NCI-H1105 (cell line): ENCODE results near the gene GCN1.

Experiments
- DNase-seq: peaks from one replicate; lab custom pipeline; 2025; lab: John Stamatoyannopoulos, UW

GCN1 gene

DNA sequence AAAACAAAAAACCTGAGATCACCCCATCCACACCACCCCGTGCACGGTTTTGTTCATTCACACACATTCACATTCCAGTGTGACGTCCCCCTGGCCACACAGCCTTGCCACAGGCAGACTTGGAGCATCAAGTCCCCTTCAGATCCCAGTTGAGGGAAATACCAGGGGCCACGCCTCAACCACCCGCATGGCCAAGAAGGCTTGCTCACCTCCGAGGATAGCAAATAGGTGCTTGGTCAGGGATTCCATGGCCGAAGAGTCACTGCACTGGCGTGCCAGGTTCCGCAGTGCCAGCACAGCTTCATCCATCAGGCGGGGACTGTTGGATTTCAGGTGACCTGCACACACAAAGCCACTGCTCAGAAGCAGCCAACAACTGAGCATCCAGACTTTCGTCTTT is 19.0 kb downstream of the GCN1 start:
- DNase-seq: no peak

DNA sequence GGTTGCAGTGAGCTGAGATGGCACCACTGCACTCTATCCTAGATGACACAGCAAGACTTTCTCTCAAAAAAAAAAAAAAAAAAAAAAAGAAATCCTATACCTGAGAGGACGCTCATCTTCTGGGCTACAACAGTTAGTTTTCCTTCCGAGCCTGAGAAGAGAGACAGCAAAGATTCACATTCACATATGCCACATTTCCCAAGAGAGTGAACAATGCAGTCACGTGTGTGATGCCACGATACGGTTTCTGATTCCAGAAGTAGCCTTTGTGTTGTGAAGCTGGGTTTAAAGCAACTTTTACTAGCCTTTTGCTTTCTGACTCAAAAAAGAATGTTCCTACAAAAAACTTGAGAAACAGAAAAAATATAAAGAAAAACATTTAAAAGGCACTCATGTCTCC is 19.5 kb downstream of the GCN1 start:
- no peak for DNase-seq

DNA sequence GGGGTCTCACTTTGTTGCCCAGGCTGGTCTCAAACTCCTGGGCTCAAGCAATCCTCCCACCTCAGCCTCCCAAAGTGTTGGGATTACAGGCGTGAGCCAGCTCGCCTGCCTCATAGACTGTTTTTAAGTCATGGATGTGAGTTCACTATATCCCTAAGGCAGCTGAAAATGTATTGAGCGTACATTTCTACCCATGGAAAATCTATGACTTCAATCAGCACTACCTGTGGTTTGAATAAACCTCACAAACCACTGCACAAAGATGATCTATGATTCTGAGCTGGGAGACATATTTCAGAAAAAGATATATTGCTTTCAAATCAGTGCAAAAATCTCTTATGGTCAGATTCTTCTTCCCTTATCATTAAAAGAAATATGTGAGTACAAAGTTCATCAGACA is 22.5 kb downstream of the GCN1 start:
- DNase-seq: no peak

DNA sequence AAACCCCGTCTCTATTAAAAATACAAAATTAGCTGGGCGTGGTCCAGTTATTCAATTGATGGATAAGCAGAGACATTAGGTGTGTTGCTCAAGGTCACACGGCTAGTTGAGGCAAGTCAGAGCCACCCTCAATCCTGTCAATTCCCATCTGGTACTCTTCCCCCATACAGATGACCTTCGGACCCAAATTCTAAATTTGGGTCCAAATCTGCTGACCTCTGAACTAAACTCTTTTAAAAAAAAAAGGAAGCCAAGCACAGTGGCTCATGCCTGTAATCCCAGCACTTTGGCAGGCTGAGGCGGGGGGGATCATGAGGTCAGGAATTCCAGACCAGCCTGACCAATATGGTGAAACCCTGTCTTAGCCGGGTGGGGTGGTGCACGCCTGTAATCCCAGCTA is 23.9 kb downstream of the GCN1 start:
- no peak for DNase-seq

DNA sequence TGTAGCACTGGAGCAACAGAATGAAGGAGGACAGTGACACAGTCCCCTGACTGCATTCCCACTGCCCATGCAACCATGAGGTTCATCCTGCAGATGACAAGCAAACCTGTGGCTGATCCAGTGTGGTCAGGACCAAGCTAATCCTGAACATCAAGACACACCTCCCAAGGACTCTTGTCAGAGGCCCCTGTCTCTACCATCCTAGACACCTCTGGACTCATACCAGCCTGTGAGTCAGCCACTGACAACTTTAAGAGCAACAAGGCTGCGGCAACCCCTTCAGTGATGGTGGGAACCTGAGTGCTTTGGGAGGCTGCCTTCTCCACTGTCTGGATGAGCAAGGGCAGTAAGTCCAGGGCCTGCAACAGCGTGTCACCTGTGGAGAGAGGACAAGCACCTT is 24.6 kb downstream of the GCN1 start:
- no peak for DNase-seq

DNA sequence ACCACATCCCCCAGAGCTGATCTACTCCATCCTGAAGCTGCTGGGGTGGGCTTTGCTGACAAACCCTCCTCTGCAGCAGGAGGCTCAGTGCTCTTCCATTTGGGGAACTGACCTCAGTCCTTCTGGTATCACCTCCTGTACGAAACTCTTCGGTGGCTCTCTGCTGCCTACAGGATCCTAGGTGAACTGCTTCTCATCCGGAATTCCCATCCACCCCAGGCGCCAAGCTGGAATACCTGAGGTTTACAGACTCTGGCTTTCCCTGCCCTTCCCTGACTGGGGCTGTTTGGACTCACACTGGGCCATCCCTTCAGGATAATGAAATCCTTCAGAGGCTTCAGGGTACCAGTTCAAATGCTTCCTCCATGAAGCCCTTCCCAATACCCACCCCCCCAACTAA is 26.2 kb downstream of the GCN1 start:
- DNase-seq: no peak

DNA sequence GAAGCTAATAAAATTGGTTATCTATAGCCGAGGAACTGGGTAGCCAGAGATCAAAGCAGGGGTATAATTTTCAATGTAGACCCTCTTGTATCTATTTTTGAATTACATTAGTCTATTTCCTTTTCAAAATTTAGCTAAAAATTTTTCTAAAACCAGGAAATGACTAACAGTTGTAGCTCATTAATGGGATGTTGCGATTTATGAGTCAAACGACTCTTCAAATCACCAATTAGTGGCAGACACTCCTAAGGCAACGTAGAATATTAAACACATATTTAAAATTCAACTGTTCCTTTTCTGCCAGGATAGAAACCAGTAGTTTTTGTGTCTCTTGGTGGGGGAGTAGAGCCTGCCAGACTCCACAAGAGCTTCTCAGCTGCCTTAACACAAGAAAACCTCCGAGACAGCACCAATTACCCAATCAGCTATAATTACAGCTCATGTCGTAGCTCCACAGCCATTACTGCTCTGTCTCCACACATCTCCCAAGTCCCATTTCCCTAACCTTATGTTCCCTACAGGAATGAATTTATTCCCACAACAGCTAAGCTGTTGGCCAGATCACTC is 26.9 kb downstream of the GCN1 start:
- DNase-seq: no peak

DNA sequence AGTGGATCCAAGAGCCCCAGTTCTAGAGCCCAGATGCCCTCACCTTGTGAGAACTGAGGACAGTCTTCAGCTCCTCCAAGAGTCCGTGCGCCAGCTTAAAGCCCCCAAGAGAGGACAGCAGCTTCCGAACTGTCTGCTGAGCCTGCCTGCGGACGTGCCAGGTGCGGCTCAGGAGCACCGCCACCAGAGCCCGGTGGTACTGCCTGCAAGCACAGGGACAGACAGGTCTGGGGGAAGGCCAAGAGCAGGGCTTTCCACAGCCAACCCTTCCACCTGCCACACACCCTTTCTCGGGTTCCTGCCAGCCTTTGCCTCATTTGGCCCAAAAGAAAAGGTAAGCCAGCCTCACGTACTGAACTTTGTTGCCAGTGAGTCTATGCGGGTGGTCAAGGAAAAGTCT is 30.2 kb downstream of the GCN1 start:
- no peak for DNase-seq

DNA sequence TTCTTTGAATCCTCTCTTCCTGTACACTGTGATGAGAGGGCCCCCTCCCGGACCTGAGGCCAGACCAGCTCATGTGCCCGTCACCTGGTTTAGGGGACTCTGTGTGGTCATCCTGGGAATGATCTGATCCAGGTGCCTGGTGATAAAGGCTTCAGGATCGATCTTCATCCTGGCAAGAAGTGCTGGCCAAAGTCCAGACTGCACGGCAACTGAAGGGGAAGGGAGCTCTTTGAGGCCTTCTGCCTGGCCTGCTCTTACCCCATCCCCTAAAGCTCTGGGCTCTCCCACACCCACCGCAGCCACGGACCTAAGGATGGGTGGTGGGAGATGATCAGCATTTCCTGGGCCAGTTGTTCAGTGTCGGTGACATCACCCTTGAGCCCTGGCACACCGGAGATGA is 31.8 kb downstream of the GCN1 start:
- no peak for DNase-seq

DNA sequence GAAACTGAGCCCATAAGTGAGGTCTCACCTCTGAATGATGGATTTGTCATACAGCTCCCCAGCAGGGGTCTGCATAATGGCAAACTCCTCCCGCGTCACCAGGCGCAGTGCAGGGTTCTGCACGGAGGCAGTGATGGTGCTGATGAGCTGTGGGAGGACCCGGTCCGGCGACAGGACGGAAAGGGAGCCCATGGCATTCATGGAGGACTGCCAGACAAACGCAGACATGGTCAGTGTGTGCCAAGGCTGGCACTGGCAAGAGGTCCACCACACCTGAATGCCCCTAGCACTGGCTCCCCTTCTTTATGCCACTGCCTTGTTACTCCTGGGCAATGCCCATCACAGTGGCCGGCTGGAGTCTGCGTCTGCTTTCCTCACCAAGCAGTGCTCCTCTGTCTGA is 32.7 kb downstream of the GCN1 start:
- no peak for DNase-seq

DNA sequence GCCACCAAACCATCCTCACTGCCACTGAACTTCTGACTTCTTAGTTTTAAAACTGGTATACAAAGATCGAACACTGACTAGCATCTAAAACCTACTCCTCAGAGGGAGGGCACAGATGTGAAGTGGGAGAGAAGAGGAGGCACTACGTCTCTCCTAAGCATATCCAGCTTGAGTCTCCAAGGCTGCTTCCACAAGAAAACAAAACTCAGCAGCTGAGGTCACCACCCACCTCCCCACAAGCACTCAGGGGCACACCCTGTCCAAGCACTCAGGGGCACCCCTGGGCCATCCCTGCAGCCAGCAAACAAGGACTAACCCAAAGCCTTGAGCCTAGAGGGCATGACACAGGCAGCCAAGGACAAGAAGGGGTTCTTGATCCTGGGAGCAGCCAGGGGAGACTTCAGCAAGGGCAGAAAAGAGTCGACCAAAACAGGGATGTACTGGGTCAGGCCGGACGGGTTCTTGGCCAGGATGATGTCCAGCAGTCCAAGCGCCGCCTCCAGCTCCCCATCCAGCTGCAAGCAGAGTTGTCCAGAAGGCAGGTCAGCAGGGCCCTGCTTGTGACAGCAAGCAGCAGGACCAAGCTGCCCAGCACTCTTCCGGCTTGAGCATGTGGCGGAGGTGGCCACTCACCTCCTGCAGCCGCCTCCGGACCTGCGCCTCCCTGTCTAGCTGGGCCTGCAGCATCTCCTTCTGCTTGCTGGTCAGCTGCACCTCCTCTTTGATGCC is 34.8 kb downstream of the GCN1 start:
- no peak for DNase-seq

DNA sequence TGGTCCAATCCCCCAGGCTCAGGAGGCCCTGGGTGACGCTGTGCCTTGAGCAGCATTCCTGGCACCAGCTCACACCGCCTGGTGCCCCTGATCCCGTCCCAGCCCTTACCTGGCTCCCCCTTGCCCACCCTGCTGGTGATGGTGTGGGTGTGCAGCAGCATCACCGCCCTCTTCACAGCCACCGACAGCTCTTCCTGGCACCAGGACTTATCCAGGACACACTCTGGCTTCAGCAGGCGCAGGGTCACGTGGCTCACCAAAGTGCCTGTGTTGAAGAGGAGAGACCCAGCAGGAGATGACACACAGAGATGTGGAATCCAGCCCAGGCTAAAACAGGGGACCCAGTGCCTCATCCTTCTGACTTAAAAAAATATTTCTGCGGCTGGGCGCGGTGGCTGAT is 36.2 kb downstream of the GCN1 start:
- DNase-seq: no peak

DNA sequence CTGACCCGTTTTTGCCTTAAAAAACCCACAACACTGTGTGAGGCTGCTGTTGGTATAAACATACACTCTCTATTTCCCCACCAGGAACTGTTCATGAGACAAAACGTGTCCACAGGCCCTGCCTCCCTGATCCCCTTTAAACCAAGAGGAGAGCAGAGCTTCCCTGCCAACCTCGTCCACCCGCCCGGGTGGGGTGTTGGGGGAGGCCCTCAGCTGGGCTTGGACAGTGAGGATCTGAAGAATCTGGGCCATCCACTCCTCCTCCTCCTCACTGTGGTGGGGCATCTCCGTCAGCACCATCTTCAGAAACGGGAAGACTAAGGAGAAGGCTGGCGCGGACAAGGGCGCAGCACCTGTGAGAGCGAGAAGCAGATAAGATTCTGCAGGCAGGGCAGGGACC is 36.8 kb downstream of the GCN1 start:
- DNase-seq: no peak

DNA sequence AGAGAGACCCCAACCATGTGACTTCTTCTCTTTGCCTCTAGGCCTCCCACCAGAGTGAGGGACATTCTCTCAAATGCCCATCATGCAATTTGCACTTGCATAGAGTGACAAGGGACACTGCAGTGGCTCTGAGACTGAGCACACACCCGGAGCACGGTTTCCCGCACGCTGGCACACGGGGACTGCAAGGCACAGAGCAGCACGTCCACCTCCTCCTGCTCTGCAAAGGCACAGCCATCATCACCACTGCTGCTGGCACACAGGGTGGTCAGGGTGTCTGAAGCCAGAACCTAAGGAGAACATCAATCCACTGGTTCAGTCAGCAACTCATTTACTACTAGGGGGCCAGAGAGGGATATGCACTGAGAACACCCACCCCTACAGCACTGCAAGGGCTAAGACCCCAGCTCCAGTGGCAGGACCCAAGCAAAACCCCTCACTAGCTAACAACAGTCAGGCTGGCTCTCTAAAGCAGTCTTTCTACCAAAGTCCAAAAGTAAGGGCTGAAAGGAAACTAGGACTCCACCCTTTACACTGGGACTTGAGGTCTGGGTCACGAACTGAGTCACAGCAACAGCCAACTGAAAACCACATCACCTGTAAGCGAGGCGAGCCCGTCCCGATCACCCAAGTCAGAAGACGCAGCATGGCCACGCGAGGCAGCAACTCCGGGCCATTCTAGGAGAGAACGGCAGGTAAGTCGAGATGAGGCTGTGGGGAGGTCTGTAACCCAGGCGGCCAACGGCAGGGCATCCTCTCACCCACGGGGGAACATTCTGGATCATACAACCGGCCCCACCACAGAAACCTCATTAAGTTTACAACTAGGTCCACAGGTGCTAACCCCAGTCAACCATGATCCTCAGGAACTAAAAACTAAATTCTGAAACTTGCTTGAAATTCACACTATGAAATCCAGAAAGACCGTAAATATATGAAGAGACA is 37.9 kb downstream of the GCN1 start:
- no peak for DNase-seq

DNA sequence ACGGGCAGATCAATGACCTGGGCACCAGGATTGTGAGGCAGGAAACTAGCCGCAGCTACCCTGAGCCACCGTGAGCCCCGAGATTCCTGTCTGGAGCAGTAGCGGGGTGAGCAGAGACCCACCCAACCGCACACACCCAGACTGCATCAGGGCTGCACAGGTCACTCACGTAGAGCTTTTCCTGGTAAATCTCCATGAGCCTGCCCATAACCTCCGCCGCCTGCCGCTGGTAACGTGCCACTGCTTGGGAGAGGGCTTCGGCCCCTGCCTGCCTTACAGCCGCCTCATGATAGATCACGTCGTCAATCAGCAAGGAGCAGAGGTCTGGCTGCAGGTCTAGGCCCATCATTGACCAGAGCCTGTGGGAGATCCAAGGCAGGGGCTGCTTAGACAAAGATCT is 39.4 kb downstream of the GCN1 start:
- DNase-seq: no peak

DNA sequence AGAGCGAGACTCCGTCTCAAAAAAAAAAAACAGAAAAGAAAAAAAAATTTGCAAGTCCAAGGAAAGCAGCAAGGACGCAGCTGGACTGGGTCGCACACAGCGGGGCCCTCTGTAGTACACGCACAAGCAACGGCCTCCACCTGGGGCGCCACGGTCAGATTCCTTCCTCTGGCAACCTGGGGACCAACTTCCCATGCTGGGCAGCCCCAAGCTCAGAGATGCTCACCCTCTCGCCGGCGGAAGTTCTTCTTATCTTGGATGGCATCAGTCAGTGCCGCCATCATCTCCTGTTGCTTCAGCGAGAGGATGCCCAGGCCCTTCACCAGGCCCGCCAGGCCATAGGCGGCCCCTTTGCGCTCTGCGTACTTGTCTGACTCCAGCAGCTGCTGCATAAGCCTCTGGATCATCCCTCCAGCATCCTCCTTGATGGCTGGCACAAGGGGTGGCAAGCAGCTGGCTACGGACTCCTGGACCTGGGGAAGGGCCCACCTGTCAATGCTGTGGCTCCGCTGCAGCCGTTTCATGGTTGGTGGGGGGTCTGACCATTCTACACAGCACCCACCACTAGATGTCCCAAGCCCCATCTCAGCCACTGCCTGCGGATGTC is 43.5 kb downstream of the GCN1 start:
- no peak for DNase-seq

DNA sequence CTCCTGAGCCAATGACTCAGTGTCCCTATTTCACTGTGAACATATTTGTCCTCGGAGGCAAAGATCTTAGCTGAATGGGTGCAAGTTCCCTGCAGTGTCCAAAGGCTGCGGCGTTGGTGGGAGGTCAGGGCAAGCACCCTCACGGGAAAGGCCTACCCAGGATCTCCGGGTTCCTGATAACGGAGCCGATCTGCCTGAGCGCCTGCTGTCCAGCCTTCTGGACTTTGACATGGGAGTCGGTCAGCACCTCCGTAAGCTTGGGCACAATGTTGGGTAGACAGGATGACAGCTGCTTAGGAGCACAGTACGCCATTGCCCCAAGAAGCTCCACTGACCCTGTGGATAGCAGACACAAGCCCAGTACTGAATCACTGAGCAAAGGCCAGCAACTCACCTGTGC is 46.5 kb downstream of the GCN1 start:
- DNase-seq: no peak

DNA sequence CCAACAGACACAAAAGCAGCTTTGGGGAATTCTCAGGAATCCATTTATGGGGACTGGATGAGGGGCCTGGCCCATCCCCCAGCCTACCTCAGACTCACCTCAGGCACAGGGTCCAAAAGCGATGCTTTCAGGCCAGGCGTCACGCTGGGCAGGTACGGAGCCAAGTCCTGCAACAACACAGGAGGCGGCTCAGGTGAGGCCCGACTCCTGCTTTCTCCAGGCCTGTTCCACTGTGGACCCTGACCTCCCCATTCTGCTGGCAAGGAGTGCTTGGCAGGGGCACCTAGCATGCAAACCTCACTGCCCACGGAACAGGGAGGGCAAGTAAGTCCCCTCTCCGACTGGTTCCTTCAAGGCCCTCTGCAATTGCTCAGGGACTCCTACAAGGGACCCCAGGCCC is 49.4 kb downstream of the GCN1 start:
- DNase-seq: no peak

DNA sequence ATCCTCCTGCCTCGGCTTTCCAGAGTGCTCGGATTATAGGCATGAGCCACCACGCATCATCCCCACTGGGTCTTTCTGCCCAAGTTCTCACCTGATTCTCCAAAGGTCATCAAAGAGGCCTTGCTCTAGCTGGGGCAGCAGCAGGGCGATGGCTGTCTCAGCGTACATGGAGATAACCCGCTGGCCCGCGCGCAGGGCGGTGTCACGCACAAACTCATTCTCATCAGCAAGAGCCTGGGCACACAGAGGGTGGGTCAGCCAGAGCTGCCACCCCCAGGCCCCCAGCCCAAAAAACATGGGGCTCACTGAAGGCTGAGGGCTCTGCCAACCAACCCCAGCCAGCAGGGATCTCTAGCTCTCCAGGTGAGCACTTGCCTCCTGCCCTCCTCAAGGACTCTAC is 50.3 kb downstream of the GCN1 start:
- no peak for DNase-seq

DNA sequence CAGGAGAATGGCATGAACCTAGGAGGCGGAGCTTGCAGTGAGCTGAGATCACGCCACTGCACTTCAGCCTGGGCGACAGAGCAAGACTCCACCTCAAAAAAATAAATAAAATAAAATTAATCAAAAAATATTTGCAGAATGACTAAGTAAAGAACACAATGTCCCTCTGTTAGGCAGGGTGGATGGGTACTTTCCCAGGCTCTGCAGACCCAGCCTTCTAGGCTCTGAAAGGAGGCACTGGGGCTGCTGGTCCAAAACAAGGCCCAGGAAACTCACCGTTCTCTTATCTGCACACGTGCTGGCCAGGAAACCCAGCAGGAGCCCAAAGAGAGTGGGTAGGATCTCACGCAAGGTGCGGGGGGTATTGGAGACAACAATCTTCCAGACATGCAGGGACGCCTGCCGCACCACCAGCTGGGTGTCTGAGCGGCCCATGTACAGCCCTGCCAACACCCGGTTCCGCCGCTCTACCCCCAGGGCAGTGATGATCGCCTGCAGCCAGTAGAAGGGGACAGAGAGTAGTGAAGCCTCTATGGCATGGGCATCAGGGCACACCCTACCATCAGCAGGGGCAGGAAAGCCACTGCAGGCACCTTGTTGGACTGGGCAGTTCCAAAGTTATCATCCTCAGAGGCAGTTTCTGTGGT is 52.2 kb downstream of the GCN1 start:
- DNase-seq: no peak

DNA sequence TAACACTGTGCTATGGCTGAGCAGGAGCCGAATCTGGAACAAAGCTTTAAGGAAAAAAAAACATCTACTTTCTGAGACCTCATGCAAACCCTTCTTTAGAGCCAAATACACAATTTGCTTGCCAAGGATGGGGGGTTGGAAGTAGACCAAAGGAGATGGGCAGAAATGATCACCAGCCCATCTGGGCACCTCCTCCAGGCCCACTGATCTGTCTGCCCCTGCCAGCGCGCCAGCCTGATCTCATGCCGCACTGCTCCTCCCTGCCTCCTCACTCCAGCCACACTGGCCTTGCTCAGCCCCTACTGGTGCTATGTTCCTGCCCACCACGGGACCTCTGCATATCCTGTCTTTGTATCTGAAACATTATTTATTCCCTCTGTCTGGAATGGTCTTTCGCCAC is 53.2 kb downstream of the GCN1 start:
- DNase-seq: no peak

DNA sequence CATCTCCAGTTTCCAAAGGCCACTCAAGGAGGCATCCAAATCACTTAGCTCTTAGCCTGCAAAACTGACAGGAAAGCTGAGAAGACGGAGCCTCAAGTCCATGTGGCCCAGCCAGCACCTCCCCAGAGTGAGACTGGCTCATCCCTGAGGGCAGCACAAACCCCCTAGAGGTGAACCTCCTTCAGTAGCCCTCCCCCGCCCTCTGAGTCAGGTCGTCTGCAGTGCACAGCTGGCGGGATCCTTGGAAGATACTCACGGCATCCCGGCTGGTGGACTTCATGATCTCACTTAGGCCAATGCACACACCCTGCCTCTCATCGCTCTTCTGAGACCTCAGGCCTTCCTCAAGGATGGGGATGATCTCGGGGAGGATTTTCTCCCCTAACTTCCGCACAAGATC is 53.9 kb downstream of the GCN1 start:
- no peak for DNase-seq
